ENCODE measurements around the gene A4GALT. TPM values are rescaled to one million over a fixed set of nuclear protein-coding genes. Genes with fewer than 3 reads are reported as not detected.
"Not testable (repeated sequence)": the region's sequence is repeated elsewhere in the genome, so short reads cannot be mapped to it uniquely, and the experiment has no call there.

The A4GALT gene
- total RNA-seq, 1 donor from 2014 or later = 23.8 TPM

DNA sequence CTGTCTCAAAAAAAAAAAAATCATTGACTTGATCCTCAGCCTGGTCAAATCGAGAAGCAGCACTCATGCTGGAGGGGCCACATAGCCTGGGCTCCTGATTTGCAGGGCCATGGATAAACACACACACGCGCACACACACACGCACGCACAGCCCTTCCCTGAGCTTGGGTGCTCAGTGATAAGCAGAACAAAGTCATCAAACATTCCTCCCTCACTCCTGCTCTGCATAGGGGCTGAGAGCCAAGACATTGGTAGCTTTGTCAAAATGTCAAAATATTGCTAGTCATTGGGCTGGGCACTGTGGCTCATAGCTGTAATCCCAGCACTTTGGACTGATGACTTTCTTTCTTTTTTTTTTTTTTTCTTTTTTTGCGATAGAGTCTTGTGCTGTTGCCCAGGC, 34.0 kb upstream of the A4GALT start:
- Mint-ChIP-seq H3K27me3 (ENCODE audit: low read depth) (peaks cover 1% of the 10 kb centered on the region), H3K27ac (ENCODE audit: unreplicated experiment) (no peak overlapping the region)

DNA sequence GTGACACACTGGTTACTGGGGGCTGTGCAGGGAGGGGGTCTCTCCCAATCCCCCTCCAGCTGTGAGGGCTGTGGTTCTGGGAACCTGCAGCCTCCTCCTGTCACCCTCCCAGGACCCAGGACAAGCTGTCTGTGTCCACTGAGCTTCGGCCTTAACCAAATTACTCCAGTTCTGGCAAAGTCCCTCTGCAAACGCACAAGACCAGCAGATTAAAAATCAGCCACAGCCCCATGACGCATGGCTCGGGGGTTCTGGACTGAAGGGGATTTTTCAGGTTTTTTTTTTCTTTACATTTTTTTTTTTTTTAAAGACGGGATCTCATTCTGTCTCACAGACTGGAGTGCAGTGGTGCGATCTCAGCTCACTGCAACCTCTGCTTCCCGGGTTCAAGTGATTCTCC, 32.2 kb upstream of the A4GALT start:
- Mint-ChIP-seq H3K27me3 (ENCODE audit: low read depth) (peaks cover 1% of the 10 kb centered on the region), H3K36me3 (ENCODE audit: low read depth) (no peaks in the 10 kb centered on the region), H3K4me1 (ENCODE audit: low read depth) (peaks cover 13% of the 10 kb centered on the region), H3K9me3 (ENCODE audit: low read depth) (no peaks in the 10 kb centered on the region), H3K27ac (ENCODE audit: unreplicated experiment) (no peak overlapping the region), H3K4me3 (ENCODE audit: unreplicated experiment) (no peak overlapping the region)
- no peak for DNase-seq (ENCODE audit: low spot score)
- TF ChIP-seq, protein P1, sequence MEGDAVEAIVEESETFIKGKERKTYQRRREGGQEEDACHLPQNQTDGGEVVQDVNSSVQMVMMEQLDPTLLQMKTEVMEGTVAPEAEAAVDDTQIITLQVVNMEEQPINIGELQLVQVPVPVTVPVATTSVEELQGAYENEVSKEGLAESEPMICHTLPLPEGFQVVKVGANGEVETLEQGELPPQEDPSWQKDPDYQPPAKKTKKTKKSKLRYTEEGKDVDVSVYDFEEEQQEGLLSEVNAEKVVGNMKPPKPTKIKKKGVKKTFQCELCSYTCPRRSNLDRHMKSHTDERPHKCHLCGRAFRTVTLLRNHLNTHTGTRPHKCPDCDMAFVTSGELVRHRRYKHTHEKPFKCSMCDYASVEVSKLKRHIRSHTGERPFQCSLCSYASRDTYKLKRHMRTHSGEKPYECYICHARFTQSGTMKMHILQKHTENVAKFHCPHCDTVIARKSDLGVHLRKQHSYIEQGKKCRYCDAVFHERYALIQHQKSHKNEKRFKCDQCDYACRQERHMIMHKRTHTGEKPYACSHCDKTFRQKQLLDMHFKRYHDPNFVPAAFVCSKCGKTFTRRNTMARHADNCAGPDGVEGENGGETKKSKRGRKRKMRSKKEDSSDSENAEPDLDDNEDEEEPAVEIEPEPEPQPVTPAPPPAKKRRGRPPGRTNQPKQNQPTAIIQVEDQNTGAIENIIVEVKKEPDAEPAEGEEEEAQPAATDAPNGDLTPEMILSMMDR (IDR thresholded peaks at IDR 0.05) = no peak

More for the DNA sequence above, 34.0 kb upstream of the A4GALT start:
- DNase-seq (ENCODE audit: low spot score) = no peak
- TF ChIP-seq, protein P1 (IDR thresholded peaks at IDR 0.05) = no peak
- H3K4me3 Mint-ChIP-seq (ENCODE audit: unreplicated experiment) = no peak overlapping the region
- H3K4me1 Mint-ChIP-seq (ENCODE audit: low read depth) = peaks cover 16% of the 10 kb centered on the region
- no peaks in the 10 kb centered on the region for H3K9me3 Mint-ChIP-seq (ENCODE audit: low read depth)
- H3K36me3 Mint-ChIP-seq (ENCODE audit: low read depth) = no peaks in the 10 kb centered on the region

DNA sequence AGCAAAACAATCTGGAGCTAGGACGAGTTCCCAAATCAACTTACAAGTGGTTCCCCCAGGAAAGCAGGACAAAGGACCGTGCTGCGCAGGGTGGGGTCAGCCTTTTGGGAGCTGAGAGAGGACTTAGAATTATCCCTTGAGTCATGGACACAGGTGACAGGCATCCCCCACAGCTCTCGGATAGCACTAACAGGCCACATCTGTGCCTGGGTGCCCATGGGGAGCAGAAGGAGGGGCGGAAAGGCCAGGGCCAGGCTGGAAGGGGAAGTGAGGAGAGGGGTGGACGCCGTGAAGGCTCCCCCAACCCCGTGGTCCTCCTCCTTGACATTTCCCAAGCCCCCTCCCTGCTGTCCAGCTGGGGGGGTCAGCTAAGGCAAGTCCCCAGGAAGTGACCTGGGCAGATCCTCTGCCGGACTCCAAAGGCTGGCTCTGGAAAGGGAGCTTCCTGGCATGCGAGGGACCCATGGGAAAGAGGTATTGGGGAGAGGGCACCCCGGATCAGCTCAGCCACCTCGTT, 31.6 kb upstream of the A4GALT start:
- Mint-ChIP-seq H3K4me1 (ENCODE audit: low read depth) (peaks cover 17% of the 10 kb centered on the region), H3K27me3 (ENCODE audit: low read depth) (no peaks in the 10 kb centered on the region), H3K27ac (ENCODE audit: unreplicated experiment) (no peak overlapping the region), H3K9me3 (ENCODE audit: low read depth) (no peaks in the 10 kb centered on the region), H3K36me3 (ENCODE audit: low read depth) (no peaks in the 10 kb centered on the region), H3K4me3 (ENCODE audit: unreplicated experiment) (no peak overlapping the region)
- no peak for DNase-seq (ENCODE audit: low spot score)
- TF ChIP-seq, protein P1 (IDR thresholded peaks at IDR 0.05) = no peak

DNA sequence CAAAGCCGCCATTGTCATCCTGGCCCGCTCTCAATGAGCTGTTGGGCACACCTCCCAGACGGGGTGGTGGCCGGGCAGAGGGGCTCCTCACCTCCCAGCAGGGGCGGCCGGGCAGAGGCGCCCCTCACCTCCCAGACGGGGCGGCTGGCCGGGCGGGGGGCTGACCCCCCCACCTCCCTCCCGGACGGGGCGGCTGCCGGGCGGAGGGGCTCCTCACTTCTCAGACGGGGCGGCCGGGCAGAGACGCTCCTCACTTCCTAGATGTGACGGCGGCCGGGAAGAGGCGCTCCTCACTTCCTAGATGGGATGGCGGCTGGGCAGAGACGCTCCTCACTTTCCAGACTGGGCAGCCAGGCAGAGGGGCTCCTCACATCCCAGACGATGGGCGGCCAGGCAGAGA, 29.8 kb upstream of the A4GALT start:
- not testable (repeated sequence) for H3K36me3 Mint-ChIP-seq (ENCODE audit: low read depth); H3K4me3 Mint-ChIP-seq (ENCODE audit: unreplicated experiment); DNase-seq (ENCODE audit: low spot score); H3K27me3 Mint-ChIP-seq (ENCODE audit: low read depth); H3K27ac Mint-ChIP-seq (ENCODE audit: unreplicated experiment); H3K9me3 Mint-ChIP-seq (ENCODE audit: low read depth)
- peaks cover 17% of the 10 kb centered on the region for H3K4me1 Mint-ChIP-seq (ENCODE audit: low read depth)

DNA sequence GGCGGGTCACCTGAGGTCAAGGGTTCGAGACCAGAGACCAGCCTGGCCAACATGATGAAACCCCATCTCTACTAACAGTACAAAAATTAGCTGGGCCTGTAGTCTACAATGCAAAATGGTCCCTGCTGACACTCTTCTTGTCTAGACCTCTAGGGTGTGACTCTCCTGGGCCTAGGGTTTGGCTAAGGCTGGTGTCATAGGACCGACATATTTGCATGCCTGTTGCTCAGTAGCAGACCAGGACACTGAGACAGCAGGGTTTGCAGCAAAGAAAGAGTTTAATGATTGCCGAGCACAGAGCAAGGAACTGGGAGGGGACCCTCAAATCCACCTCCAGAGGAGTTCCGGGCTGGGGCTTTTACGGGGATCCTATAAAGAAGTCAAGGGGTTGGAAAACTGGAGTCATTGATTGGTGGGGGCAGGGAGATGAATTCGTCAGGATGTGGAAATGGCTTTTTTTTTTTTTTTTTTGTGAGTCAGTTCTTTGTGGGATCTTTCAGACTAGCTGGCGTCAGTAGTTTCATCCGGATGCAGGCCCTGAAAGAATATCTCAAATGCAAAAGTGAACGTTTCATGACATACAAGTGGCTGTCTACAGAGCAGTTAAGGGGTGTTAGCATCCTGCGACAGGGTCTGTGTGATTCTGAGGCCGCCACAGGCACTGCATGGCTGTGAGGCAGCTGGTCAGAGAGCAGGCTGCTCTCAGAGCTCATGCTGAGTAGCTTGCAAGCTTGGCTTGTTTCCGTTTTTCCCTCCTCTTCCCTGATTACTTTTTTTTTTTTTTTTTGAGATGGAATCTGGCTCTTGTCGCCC, 27.2 kb upstream of the A4GALT start:
- Mint-ChIP-seq H3K27me3 (ENCODE audit: low read depth) (no peaks in the 10 kb centered on the region), H3K36me3 (ENCODE audit: low read depth) (no peaks in the 10 kb centered on the region), H3K27ac (ENCODE audit: unreplicated experiment) (peak overlapping the region; percentile 92), H3K4me3 (ENCODE audit: unreplicated experiment) (no peak overlapping the region), H3K4me1 (ENCODE audit: low read depth) (peaks cover 31% of the 10 kb centered on the region), H3K9me3 (ENCODE audit: low read depth) (no peaks in the 10 kb centered on the region)
- TF ChIP-seq, protein P1 (IDR thresholded peaks at IDR 0.05) = no peak
- DNase-seq (ENCODE audit: low spot score) = no peak
